HG02610 (cell line): ENCODE results near the gene RPS15.
A peak's percentile ranks its signal among the peaks of the same experiment; 100 is the strongest.

Experiments
- ATAC-seq: cut with Tn5 transposase; IDR thresholded peaks from one replicate; pipeline ENCODE4 v1.9.1; 2021; ENCODE audit warnings: mild to moderate bottlenecking, moderate library complexity; ENCODE audit not compliant: unreplicated experiment

The RPS15 gene

GRCh38 chr19:1438035-1438932 lies at the start of gene RPS15:
Gene RPS15 (plus strand): TSS chr19:1438396. CDS start chr19:1438426, 30 bp downstream.
- ATAC-seq = peak; percentile 64

GRCh38 chr19:1388637-1389026 lies 49.6 kb upstream of the RPS15 start:
- no peak for ATAC-seq

DNA sequence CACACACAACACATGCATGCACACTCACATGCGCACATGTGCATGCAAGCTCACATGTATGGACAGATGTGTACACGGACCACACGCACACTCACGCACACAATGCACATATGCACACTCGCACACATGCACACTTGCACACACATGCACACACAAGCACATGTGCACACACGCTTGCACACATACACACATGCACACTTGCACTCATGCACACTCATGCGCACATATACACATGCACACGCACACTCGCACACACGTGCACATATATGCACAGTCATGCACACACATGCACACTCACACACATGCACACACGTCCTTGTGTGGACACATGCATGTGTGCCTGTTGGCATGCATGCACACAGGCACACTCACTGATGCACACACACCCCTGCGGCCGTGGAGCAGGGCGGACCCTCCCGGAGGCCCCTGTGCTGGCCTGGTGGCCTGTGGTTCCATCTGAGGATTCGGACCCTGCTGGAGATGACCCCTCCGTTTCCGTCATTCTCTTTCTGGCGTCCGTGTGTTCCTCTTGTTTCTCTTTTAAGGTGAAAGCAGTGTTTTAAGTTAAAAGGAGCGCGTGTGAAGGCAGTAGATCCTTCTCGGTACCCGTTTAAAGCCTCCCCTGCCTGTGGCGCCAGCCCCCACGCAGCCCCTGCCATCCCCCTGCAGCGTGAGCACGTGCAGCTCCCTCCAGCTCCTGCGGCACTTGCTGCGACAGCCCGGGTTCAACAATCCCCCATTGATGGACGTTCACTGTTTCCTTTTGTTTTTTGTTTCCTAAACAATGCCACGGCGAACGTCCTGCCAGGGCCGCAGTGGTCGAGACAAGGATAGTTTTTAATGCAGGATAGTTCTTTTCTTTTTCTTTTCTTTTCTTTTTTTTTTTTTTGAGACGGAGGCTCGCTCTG lies 48.9 kb upstream of the RPS15 start:
- no peak for ATAC-seq

- ATAC-seq = no peak
Observed at GRCh38 chr19:1390890-1391423, 47.2 kb upstream of the RPS15 start.

GRCh38 chr19:1392407-1392806 lies 45.8 kb upstream of the RPS15 start:
- no peak for ATAC-seq

DNA sequence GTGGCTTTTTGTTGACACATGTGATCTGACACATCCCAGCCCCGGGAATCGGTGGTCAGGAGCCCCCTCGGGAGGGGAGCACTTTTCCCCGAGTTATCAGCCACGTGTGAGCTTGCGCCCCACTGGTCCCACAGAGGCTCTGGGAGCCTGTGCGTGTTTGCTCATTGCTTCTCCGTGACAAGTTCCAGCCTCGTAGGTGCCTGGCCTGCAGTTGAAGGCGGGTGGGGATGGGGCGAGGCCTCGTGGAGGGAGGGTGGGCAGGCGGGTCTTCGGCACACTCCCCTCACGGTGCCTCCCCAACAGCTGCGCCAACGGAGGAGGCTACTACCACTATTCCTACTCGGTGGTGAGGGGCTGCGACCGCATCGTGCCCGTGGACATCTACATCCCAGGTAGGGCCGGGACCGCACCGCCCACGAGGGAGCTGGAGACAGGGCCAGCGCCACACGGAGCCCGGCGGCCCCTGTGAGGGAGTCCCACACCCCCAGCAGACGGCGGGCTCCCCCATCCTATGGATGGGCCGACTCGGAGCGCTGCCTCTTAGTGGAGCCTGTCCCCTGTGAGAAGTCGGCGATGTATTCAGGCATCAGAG lies 45.2 kb upstream of the RPS15 start:
- ATAC-seq = no peak

DNA sequence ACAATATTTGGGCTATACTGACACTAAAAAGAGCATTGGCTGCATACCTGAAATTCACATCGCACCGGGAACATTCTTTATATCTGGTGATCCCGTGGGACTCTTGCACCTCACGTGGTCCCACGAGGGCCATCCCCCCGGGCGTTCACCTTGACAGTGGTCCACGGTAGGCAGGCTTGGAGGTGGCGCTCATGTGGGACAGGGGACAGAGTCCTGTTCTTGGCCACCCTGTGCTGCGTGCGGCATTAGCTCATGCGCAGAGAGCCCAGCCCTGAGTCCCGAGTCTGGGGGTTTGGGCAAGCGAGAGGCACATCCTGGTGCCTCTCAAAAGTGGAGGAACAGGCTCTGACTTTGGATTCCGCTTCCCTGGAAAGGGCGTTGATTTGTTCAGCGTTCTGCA lies 44.4 kb upstream of the RPS15 start:
- ATAC-seq = no peak

- no peak for ATAC-seq
Observed at GRCh38 chr19:1394252-1395193, 43.7 kb upstream of the RPS15 start.

- no peak for ATAC-seq
Observed at GRCh38 chr19:1395194-1396018, 42.8 kb upstream of the RPS15 start.

DNA sequence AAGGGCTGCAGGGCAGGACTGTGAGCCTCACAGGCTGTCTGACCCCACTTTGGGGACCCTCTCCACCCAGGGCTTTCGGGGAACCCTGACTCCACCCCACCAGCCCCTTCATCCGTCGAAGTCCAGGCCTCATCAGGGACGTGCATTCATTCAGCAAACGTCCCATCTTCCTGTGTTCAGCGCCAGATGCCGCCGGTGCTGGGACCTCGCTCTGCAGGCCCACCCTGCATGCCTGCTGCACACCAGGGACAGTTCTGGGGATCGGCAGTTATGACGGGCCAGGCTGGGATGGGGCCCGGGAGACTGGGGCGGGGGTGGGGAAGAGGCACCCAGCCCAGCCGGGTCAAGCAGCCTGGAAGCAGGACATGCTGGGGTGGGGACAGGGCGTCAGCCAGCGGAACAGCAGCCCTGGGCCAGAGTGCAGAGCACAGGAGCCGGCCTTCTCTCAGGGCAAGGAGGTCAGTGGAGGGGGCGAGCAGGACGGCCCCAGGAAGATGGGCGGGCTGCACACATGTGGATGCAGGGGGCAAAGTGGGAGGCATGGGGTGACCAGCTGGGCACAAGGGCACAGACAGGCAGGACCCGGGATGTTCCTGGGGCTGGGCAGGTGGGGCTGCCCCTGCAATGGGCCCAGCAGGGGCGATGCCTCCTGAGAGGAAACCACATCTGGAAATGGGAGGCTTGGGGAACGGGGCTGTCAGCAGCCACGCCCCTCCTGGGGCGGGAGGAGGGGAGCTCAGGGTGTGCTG lies 42.0 kb upstream of the RPS15 start:
- ATAC-seq = no peak

- no peak for ATAC-seq
Observed at GRCh38 chr19:1396768-1397679, 41.2 kb upstream of the RPS15 start.

DNA sequence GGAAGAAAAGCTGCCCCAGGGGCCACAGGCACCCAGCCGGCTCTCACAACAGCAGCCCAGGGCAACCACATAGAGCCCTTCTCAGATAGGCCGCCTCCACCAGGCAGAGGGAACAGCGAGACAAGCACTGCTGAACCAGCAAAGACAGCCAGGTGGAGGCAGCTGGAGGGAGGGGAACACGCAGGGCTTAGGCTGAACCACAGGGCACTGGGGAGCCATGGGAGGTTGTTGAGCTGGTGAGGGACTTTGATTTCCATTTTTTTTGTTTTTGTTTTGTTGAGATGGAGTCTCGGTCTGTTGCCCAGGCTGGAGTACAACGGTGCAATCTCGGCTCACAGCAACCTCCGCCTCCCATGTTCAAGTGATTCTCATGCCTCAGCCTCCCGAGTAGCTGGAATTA lies 40.4 kb upstream of the RPS15 start:
- no peak for ATAC-seq

DNA sequence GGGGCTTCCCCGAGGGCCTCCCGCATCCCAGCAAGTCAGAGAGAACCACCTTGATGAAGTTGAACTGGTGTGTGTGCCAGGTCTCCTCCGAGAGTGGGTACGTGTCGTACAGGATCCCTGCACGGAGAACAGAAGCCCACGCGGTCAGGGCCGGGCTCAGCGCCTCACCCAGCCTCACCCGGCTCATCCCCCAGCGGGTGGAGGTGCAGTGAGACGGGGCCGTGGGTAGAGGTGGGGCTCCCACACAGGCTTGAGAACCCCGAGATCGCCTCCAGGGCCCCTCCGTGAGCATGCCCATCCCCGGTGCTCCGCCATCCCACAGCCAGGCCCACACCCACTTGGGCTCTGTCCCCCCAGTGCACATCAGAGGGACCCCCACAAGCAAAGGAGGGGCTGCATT lies 39.1 kb upstream of the RPS15 start:
- ATAC-seq = no peak

DNA sequence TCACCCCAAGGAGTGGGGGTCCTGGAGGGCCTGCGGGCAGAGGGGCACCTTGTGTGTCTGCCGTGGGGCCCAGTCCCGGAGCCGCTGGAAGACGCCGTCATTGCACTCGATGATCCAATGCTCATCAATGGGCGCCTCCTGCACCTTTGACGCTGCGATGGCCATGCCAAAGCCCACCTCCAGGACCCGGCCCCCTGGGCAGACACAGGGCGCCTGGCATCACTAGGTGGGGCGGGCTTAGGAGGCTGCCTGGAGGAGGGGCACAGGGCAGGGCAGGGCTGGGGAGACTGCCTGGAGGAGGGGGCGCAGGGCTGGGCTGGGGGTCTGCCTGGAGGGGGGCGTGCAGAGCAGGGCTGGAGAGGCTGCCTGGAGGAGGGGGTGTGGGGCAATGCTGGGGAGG lies 38.5 kb upstream of the RPS15 start:
- ATAC-seq = no peak

DNA sequence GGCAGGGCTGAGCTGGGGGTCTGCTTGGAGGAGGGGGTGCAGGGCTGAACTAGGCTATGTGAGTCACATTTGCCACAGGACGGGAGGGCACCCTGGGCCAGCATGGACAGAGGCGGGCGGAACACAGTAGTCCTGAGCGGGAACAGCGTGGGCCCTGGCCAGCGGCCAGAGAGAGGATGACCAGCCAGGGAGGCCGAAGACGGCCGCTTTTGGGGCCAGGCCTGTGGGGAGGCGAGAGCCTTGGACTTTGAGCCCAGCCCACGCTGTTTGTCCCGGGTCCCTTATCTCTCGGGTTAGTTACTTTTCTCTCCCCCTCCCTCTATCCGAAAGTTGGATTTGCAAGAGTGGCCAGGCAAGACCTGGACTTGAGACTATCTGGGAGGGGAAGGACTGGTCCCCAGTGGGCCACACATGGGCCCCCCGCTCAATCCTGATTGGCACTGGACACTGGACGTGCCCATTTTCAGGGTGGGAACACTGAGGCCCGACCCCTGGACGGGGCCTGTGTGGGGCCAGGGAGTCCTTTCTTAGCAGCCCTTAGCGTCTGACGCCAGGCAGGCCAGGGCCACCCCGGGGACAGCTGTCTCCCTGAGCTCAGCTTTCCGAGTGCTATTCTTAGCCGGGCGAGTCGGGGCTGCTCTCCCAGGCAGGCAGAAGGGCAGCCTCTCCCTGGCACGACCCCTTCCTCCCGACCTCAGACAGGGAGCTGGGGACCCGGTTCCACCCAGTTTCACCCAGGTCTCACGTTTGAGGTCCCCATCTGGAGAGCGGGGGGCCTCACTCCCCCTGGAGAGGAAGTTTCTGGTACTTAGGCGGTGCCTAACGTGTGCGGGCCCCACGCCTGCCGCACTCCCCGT lies 37.7 kb upstream of the RPS15 start:
- no peak for ATAC-seq

DNA sequence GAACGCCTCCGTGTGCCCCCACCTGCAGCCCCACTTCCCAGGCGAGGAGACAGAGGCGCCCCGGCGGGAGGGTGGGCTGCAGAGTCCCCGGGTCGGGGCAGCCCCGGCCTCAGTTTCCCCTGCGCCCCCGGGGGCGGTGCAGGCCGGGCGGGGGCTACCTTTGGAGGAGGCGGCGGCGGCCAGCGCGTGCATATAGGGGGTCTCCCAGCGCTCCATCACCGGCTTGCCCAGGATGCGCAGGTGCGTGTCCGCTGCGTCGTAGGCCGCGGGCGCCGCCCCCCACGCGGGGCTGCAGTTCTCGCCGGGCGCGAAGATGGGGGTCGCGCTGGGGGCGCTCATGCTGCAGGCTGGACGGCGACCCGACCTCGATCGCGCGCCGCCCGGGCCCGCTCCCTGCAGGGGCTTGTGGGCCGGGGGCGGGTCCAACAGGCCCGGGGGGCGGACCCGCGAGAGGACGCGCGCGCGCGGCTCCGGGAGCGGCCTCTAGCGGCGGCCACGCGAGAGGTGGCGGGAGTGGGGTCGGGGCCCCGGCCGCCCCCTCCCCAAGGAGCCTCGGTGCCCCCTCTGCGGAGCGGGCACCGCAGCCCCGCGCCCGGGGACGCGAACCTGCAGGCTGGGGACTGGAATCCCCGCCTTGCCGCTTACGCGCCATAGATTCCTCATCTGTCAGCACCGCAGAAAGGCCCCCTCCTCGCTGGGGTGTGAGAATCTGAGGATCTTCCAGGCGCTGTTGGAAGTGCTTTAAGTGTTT lies 36.9 kb upstream of the RPS15 start, which contains the start of gene GAMT:
Gene GAMT (minus strand): TSS at position 405 of the 751 bp plus-strand sequence. CDS start 66 bp downstream, at position 339.
- ATAC-seq = no peak
